Brain microvascular endothelial cell (primary cell): ENCODE measurements around the gene DPF1.

Source experiments
- DNase-seq: peaks from one replicate; pipeline ENCODE4 v3.0.0-alpha.2; 2020
- H3K27ac ChIP-seq: fragments of 250-450 bp; sonication (Bioruptor Pico); 2 replicates; pipeline ENCODE4 v1.5.1; 2020; ENCODE audit warnings: mild to moderate bottlenecking, moderate library complexity
- H3K27me3 ChIP-seq: fragments of 250-450 bp; sonication (Bioruptor Pico); replicated peaks from 2 replicates; pipeline ENCODE4 v1.5.1; 2020; ENCODE audit warnings: mild to moderate bottlenecking
- H3K36me3 ChIP-seq: fragments of 250-450 bp; sonication (Bioruptor Pico); replicated peaks from 2 replicates; pipeline ENCODE4 v1.5.1; 2020; ENCODE audit warnings: mild to moderate bottlenecking
- H3K4me3 ChIP-seq: 2 replicates; pipeline ENCODE4 v1.5.1; 2011; ENCODE audit warnings: low read depth, mild to moderate bottlenecking, control low read depth, low read length, moderate library complexity
- in situ Hi-C: cut with HindIII; loops from 2 replicates; pipeline ENCODE4 v1.10.0; 2017; ENCODE audit warnings: low sequenced_read_pairs, low pct_ligation_motif_present
- TF ChIP-seq, protein P1 (sequence below): IDR thresholded peaks from 2 replicates; pipeline ENCODE4 v1.5.1; 2011; ENCODE audit warnings: low read depth, mild to moderate bottlenecking, moderate library complexity, low read length, control low read depth, inconsistent platforms; ENCODE audit errors: missing control alignments

DPF1 gene

DNA sequence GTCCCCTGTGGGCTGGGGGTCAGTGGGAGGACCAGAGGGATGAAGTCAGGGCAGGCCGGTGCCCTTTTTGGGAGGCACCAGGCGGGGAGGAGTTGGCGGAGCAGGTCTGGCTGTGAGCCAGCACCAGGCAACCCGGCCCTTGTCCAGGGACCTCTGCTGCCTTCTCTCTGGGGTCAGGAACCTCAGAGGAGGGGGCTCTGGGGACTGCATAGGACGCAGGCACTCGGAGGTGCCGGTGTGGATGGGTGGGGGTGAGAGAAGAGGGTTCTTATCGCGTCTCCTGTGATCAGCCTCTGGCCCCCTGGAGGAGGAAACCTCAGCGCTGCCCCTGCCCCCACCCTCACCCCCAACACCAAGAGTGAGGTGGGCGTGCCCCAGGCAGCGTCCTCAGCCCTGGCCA, 16.5 kb downstream of the DPF1 start:
- TF ChIP-seq, protein P1, sequence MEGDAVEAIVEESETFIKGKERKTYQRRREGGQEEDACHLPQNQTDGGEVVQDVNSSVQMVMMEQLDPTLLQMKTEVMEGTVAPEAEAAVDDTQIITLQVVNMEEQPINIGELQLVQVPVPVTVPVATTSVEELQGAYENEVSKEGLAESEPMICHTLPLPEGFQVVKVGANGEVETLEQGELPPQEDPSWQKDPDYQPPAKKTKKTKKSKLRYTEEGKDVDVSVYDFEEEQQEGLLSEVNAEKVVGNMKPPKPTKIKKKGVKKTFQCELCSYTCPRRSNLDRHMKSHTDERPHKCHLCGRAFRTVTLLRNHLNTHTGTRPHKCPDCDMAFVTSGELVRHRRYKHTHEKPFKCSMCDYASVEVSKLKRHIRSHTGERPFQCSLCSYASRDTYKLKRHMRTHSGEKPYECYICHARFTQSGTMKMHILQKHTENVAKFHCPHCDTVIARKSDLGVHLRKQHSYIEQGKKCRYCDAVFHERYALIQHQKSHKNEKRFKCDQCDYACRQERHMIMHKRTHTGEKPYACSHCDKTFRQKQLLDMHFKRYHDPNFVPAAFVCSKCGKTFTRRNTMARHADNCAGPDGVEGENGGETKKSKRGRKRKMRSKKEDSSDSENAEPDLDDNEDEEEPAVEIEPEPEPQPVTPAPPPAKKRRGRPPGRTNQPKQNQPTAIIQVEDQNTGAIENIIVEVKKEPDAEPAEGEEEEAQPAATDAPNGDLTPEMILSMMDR, result no peak
- no peaks in the 10 kb centered on the region for H3K27me3 ChIP-seq
- in situ Hi-C loops, result no loop called here
- no peak overlapping the region for H3K4me3 ChIP-seq
- peaks cover 18% of the 10 kb centered on the region for H3K36me3 ChIP-seq
- DNase-seq, result no peak
- H3K27ac ChIP-seq, result no peak overlapping the region

- DNase-seq, result no peak
- no peaks in the 10 kb centered on the region for H3K27me3 ChIP-seq
- peaks cover 24% of the 10 kb centered on the region for H3K36me3 ChIP-seq
- H3K27ac ChIP-seq, result no peak overlapping the region
- in situ Hi-C loops, result no loop called here
- TF ChIP-seq, protein P1, result no peak
- H3K4me3 ChIP-seq, result no peak overlapping the region
Observed at GRCh38 chr19:38206928-38207327, 17.1 kb downstream of the DPF1 start.

GRCh38 chr19:38206006-38206745, 17.8 kb downstream of the DPF1 start:
- peaks cover 32% of the 10 kb centered on the region for H3K36me3 ChIP-seq
- TF ChIP-seq, protein P1, result no peak
- DNase-seq, result no peak
- H3K27me3 ChIP-seq, result no peaks in the 10 kb centered on the region
- H3K27ac ChIP-seq, result no peak overlapping the region
- in situ Hi-C loops, result no loop called here
- H3K4me3 ChIP-seq, result no peak overlapping the region

DNA sequence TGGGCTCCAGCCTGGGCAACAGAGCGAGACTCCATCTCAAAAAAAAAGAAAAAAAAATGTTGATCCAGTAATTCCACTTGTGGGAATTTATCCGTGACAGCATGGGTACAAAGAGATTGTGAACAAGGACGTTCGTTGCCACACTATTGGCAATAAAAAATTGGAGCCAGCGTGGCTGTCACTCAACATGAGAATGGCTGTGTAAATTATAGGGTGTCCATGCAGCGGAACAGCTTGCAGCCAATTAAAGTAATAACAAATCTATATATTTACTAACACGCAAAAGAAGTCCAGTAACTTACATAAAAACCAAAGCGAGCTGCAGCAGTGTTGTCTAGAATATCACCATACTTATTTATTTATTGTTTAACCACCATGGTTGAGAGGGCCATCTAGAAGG, 19.3 kb downstream of the DPF1 start:
- in situ Hi-C loops, result no loop called here
- Histone ChIP-seq H3K4me3 (no peak overlapping the region), H3K27me3 (no peaks in the 10 kb centered on the region), H3K27ac (no peak overlapping the region), H3K36me3 (peaks cover 36% of the 10 kb centered on the region)
- no peak for DNase-seq
- TF ChIP-seq, protein P1, result no peak

DNA sequence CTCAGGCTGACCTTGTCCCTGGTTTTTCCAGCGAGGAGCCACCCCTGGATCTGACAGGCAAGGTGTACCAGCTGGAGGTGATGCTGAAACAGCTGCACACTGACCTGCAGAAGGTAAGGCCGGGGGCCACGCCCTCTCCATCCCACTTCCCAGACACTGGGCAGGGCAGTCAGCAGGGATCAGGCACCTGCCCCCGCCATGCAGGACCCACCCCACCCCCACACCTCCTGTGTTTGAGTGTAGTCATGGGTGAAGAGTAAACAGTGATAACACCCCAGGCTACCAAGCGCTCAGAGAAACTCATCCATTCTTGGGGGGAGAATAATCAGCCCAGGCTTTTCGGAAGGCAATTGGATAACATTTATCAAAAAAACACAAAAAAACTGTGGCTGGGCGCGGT, 19.9 kb downstream of the DPF1 start:
- H3K4me3 ChIP-seq, result no peak overlapping the region
- H3K27me3 ChIP-seq, result no peaks in the 10 kb centered on the region
- peaks cover 36% of the 10 kb centered on the region for H3K36me3 ChIP-seq
- TF ChIP-seq, protein P1, result no peak
- no peak overlapping the region for H3K27ac ChIP-seq
- DNase-seq, result no peak
- in situ Hi-C loops, result no loop called here

DNA sequence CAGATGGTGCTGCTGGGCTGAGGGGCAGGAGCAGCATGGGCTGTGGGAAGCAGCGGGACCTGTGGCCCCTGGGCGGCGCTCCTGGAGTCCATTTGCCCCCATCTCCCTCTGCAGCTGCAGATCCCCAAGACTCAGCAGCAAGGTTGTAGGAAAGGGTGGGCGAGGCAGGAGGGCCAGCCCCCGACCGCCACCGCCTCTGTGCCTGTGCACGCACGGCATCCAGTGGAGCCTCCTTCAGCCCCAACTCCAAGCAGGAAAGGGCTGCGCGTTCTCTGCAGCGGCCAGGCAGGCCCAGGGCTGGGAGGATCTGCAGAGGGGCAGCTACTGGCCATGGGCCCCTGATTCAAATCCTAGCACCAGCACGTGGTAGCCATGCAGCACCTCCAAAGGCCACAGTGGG, 20.8 kb downstream of the DPF1 start:
- no peak overlapping the region for H3K4me3 ChIP-seq
- in situ Hi-C loops, result no loop called here
- TF ChIP-seq, protein P1, result no peak
- peaks cover 41% of the 10 kb centered on the region for H3K36me3 ChIP-seq
- DNase-seq, result no peak
- no peak overlapping the region for H3K27ac ChIP-seq
- no peaks in the 10 kb centered on the region for H3K27me3 ChIP-seq
